A549 (cell line): ENCODE data around the gene PTRHD1. TPM values are rescaled to one million over a fixed set of nuclear protein-coding genes. Genes with fewer than 3 reads are reported as not detected.
A peak's percentile ranks its signal among the peaks of the same experiment; 100 is the strongest.

Experiments used
- ATAC-seq, 2 experiments: fragments of 200-7000 bp in 1 of 2; fragments of >200 bp in 1 of 2; cut with Nextera tagmentation in 1 of 2; cut with Tn5 transposase in 1 of 2; 3 replicates each; pipeline versions ENCODE4 v1.8.0 to v1.9.1; 2018 to 2020; ENCODE audit warnings: mild to moderate bottlenecking in 1 of 2, moderate library complexity in 1 of 2
- CTCF ChIA-PET: fragments of 300-600 bp; sonication (Branson Sonifier 250); formaldehyde crosslinking; extraction: SDS; loops from one replicate; lab custom pipeline; 2021; ENCODE audit warnings: antibody characterized with exemption, inconsistent platforms; lab: Yijun Ruan, JAX
- POLR2A ChIA-PET: fragments of 350-600 bp; formaldehyde crosslinking; extraction: SDS; loops from one replicate; lab custom pipeline; 2021; ENCODE audit warnings: antibody characterized with exemption, inconsistent platforms; lab: Yijun Ruan, JAX
- DNase-seq, 2 experiments: peaks; one replicate each; pipeline versions ENCODE4 v3.0.0 to v3.0.0-alpha.2; 2011 to 2016; ENCODE audit warnings: low read depth in 1 of 2, low spot score in 1 of 2
- FAIRE-seq: peaks from 2 replicates; lab custom pipeline; 2011; peaks lifted over from hg19 to GRCh38; lab: Jason Lieb, UNC
- H3K27ac ChIP-seq, 2 experiments: fragments of >200 bp; sonication (Bioruptor Twin); formaldehyde crosslinking; 3 replicates each; pipeline ENCODE4 v1.5.1; 2016 to 2017
- H3K4me1 ChIP-seq: fragments of >200 bp; sonication (Bioruptor Twin); formaldehyde crosslinking; 3 replicates; pipeline ENCODE4 v1.6.1; 2016
- H3K4me2 ChIP-seq: fragments of >200 bp; sonication (Bioruptor Twin); formaldehyde crosslinking; 3 replicates; pipeline ENCODE4 v1.6.1; 2016
- H3K4me3 ChIP-seq: fragments of >200 bp; sonication (Bioruptor Twin); formaldehyde crosslinking; 3 replicates; pipeline ENCODE4 v1.5.1; 2016
- H3K9me3 ChIP-seq: fragments of >200 bp; sonication (Bioruptor Twin); formaldehyde crosslinking; 3 replicates; pipeline ENCODE4 v1.6.1; 2016
- CBX2 ChIP-seq: fragments of 200-600 bp; sonication (generic); IDR thresholded peaks from 2 replicates; pipeline ENCODE4 v1.6.1; 2016; ENCODE audit warnings: low read depth, mild to moderate bottlenecking, borderline replicate concordance
- CHD2 ChIP-seq: fragments of 150-350 bp; IDR thresholded peaks from 2 replicates; pipeline ENCODE4 v1.6.1; 2014; ENCODE audit warnings: low read length; ENCODE audit not compliant: partially characterized antibody
- CTCF ChIP-seq: fragments of >200 bp; sonication (Bioruptor Twin); formaldehyde crosslinking; IDR thresholded peaks from 3 replicates; pipeline ENCODE4 v1.5.1; 2016
- E2F6 ChIP-seq: IDR thresholded peaks from 2 replicates; pipeline ENCODE4 v1.6.1; 2012; ENCODE audit warnings: low read depth, borderline replicate concordance
- ELK1 ChIP-seq: fragments of 150-350 bp; IDR thresholded peaks from 2 replicates; pipeline ENCODE4 v1.6.1; 2014; ENCODE audit warnings: low read depth, mild to moderate bottlenecking, low read length
- FOSB ChIP-seq: fragments of 250-450 bp; sonication (Bioruptor Pico); IDR thresholded peaks from 2 replicates; pipeline ENCODE4 v1.5.0; 2020; ENCODE audit warnings: mild to moderate bottlenecking, moderate library complexity
- HDAC2 ChIP-seq: fragments of 200-600 bp; sonication (generic); IDR thresholded peaks from 2 replicates; pipeline ENCODE4 v1.6.1; 2016
- HES2 ChIP-seq: fragments of >200 bp; sonication (Bioruptor Twin); formaldehyde crosslinking; IDR thresholded peaks from 2 replicates; pipeline ENCODE4 v1.6.1; 2016
- HEYL ChIP-seq: fragments of 250-450 bp; sonication (Bioruptor Pico); IDR thresholded peaks from 2 replicates; pipeline ENCODE4 v1.8.0; 2021; ENCODE audit warnings: mild to moderate bottlenecking, moderate library complexity
- HOXB5 ChIP-seq: fragments of 250-450 bp; sonication (Bioruptor Pico); IDR thresholded peaks from 2 replicates; pipeline ENCODE4 v1.5.0; 2020; ENCODE audit warnings: mild to moderate bottlenecking, moderate library complexity
- JUN ChIP-seq, 2 experiments: fragments of >200 bp; sonication (Bioruptor Twin); formaldehyde crosslinking; IDR thresholded peaks; 2 replicates in 1 of 2; 3 replicates in 1 of 2; pipeline ENCODE4 v1.6.1; 2016 to 2017
- KDM1A ChIP-seq: fragments of 200-600 bp; sonication (generic); IDR thresholded peaks from 2 replicates; pipeline ENCODE4 v1.6.1; 2016; ENCODE audit warnings: low read depth, mild to moderate bottlenecking
- MAX ChIP-seq: IDR thresholded peaks from 2 replicates; pipeline ENCODE4 v1.6.1; 2012
- NFE2L2 ChIP-seq: fragments of 150-350 bp; conservative IDR thresholded peaks from 2 replicates; pipeline ENCODE4 v1.6.1; 2014; ENCODE audit warnings: low read length
- RAD21 ChIP-seq, 2 experiments: fragments of >200 bp in 1 of 2; sonication (Bioruptor Twin) in 1 of 2; formaldehyde crosslinking in 1 of 2; IDR thresholded peaks in 1 of 2; conservative IDR thresholded peaks in 1 of 2; 2 replicates in 1 of 2; 3 replicates in 1 of 2; pipeline ENCODE4 v1.6.1; 2012 to 2018; ENCODE audit warnings: inconsistent platforms in 1 of 2
- RCOR1 ChIP-seq: fragments of 150-350 bp; IDR thresholded peaks from 2 replicates; pipeline ENCODE4 v1.6.1; 2014; ENCODE audit warnings: antibody characterized with exemption, low read length, low read depth
- REST ChIP-seq: fragments of 200-600 bp; sonication (generic); IDR thresholded peaks from 2 replicates; pipeline ENCODE4 v1.6.1; 2016; ENCODE audit warnings: antibody characterized with exemption, mild to moderate bottlenecking, moderate library complexity
- WGBS: methylation state at CpG from one replicate; pipeline ENCODE4 v1.1.6; 2017; ENCODE audit errors: missing lambda C conversion rate; 5-methylcytosine and 5-hydroxymethylcytosine counted together
- polyA plus RNA-seq, 4 experiments: library from polyadenylated mRNA; depleted of rRNA in 3 of 4; stranded (reverse); fragments of >200 nt; fragmentation: RNase III in 1 of 4; extraction: RNeasy Plus Mini Kit Qiagen cat#74134 plus additional on column Dnase treatment in 1 of 4; gene quantifications; 2 replicates in 3 of 4; 3 replicates in 1 of 4; pipeline ENCODE4 v1.2.3, GENCODE V29; 2011 to 2017

The PTRHD1 gene
- polyA plus RNA-seq, 2 of the 4 experiments (the other 2 are of a cell fraction) = 44.9 to 86.6 TPM

GRCh38 chr2:24827321-24828237 lies 34.4 kb upstream of the PTRHD1 start (continued):
- TF ChIP-seq CTCF = peak; percentile 93
- no peak for TF ChIP-seq HEYL
- TF ChIP-seq RCOR1 = no peak
- TF ChIP-seq HDAC2 = no peak
- TF ChIP-seq ELK1 = no peak
- TF ChIP-seq JUN (IDR thresholded peaks at IDR 0.05) = peak in 1 of 2 experiments; percentile 25; a peak in 1 of 5 replicates
- TF ChIP-seq KDM1A = no peak
- TF ChIP-seq HES2 = no peak
- peak; percentile 21; the same call in 1 of the 2 replicates for TF ChIP-seq MAX
- no peak for TF ChIP-seq HOXB5
- peak; percentile 95 to 97 for TF ChIP-seq RAD21 (conservative IDR thresholded peaks at IDR 0.05 in 1 of 2, IDR thresholded peaks at IDR 0.05 in 1 of 2)
- TF ChIP-seq, all 56 proteins: peak for 5

- TF ChIP-seq RCOR1 = no peak
- no peak for TF ChIP-seq CTCF
- TF ChIP-seq REST = no peak
- no peak for TF ChIP-seq E2F6
- no peak for TF ChIP-seq NFE2L2
- TF ChIP-seq CBX2 = no peak
- no peak for TF ChIP-seq FOSB (CRISPR knock-in tag)
- no peak for TF ChIP-seq CHD2
- TF ChIP-seq, all 56 proteins: peak for 0
- Histone ChIP-seq H3K9me3 (no peaks in the 10 kb centered on the region), H3K4me1 (0 out of 3 replicates have a peak, but pooled peaks cover 2% of the 10 kb centered on the region), H3K27ac (no peak overlapping the region; a peak in 1 of 6 replicates), H3K4me3 (no peak overlapping the region), H3K4me2 (no peak overlapping the region)
- FAIRE-seq = no peak
- no peak for DNase-seq
- peak in 1 of 2 experiments; percentile 22; a peak in 2 of 6 replicates for ATAC-seq
- 79% methylated on average over 5 of the region's 5 CpGs for WGBS
- CTCF ChIA-PET = interaction anchor here (0.8 to 15.3 kb wide), 37 partner anchors 8 to 742 kb away, joined by 3 to 252 read pairs (median 6); partner anchors contain the start of genes CENPO, PTRHD1 and TP53I3
- POLR2A ChIA-PET = no interaction called here
Measured at GRCh38 chr2:24826773-24827145, 33.6 kb upstream of the PTRHD1 start.
